Panc1 (cell line): ENCODE data around the gene MEGF8.

ENCODE experiments used
- POLR2AphosphoS5 ChIP-seq: IDR thresholded peaks from 2 replicates; pipeline ENCODE4 v1.6.1; 2012; ENCODE audit warnings: mild to moderate bottlenecking, low read depth, low read length, moderate library complexity
- TF ChIP-seq, protein P1 (sequence below): fragments of 450-650 bp; IDR thresholded peaks from 2 replicates; pipeline ENCODE4 v1.5.1; 2017; ENCODE audit warnings: mild to moderate bottlenecking

DNA sequence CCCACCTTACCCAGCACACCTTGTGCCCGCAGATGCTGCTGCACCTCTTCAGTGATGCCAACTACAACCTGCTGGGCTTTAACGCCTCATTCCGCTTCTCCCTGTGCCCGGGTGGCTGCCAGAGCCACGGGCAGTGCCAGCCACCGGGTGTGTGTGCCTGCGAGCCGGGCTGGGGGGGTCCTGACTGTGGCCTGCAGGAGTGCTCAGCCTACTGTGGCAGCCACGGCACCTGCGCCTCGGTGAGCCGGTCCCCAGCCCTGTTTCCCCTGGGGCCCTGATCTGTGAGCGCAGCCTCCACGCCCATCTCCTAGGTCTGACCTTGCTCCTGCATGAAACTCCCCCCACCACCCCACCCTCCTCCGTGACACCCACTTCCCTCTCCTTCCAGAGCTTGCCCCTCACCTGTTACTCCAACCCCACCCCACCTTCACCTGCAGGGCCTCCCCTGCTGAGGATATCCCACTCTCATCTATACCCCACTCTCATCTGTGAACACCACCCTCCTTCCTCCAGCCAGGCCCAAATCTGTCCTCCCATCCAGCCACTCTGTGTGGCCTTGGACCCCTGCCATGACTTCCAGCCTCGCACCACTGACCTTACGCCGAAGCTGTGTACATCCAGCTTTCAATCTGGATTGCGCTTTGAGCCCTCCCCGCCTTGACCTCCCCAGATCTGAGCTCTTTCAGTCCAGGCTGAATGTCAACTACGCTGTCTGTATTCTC lies 8.7 kb downstream of the MEGF8 start:
- no peak for TF ChIP-seq POLR2AphosphoS5
- TF ChIP-seq, protein P1, sequence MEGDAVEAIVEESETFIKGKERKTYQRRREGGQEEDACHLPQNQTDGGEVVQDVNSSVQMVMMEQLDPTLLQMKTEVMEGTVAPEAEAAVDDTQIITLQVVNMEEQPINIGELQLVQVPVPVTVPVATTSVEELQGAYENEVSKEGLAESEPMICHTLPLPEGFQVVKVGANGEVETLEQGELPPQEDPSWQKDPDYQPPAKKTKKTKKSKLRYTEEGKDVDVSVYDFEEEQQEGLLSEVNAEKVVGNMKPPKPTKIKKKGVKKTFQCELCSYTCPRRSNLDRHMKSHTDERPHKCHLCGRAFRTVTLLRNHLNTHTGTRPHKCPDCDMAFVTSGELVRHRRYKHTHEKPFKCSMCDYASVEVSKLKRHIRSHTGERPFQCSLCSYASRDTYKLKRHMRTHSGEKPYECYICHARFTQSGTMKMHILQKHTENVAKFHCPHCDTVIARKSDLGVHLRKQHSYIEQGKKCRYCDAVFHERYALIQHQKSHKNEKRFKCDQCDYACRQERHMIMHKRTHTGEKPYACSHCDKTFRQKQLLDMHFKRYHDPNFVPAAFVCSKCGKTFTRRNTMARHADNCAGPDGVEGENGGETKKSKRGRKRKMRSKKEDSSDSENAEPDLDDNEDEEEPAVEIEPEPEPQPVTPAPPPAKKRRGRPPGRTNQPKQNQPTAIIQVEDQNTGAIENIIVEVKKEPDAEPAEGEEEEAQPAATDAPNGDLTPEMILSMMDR = no peak
